T-helper 1 cell treated with Interleukin-12 subunit alpha and Interleukin-12 subunit beta and Interleukin-4 antibody, amounts not matched to agents 30 ng/mL and 1 ng/mL, for 36 hours (primary cell): ENCODE results near the gene RSPO4. TPM values are rescaled to one million over a fixed set of nuclear protein-coding genes. Genes with fewer than 3 reads are reported as not detected.

Experiments used
- intact Hi-C: fragments of 100-400 bp; cut with micrococcal nuclease; formaldehyde crosslinking; loops from one replicate; pipeline ENCODE4 v1.15.1; 2024
- total RNA-seq: library from RNA; stranded (reverse); gene quantifications from 2 replicates; pipeline ENCODE4 v1.2.3, GENCODE V29; 2022

Gene RSPO4
- total RNA-seq, 1 donor from 2014 or later = not detected

DNA sequence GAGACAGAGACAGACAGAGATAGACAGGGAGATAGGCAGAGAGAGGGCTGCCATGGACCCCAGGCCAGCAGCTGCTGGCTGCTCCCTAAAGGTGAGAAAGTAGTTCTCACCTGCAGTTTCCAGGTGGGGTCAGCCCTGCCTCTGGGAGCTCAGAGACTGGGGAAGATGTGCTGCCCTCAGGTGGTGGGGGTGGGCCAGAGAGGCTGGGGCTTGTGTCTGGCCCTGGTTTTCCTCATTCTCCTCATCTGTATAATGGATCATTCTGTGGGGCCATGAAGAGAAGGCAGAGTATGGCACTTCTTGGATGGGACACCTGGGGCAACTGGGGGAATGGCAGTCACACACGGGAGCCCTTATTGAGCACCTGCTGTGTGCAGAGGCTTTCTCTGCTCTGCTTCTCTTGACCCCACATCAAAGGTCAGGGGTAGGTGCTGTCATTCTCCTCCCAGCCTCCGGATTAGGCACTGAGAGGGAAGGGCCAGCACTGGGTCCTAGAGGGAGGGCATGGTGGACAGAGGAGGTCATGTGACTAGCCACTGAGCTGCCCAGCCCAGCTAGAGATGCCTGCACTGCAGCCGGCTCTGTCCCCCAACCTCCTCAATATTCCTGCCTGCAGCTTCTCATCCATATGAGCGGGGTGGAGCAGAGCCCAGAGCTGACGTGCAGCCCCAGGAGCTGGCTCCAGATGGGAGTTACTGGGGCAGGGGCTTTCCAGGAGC lies 90.1 kb downstream of the RSPO4 start:
- intact Hi-C loops = loop anchor here (1.0 kb wide), 1 partner anchor 93 kb away; no protein-coding TSS in a partner anchor

GRCh38 chr20:910870-911770 lies 91.0 kb downstream of the RSPO4 start:
- intact Hi-C loops = loop anchor here (1.0 kb wide), 1 partner anchor 92 kb away; no protein-coding TSS in a partner anchor

DNA sequence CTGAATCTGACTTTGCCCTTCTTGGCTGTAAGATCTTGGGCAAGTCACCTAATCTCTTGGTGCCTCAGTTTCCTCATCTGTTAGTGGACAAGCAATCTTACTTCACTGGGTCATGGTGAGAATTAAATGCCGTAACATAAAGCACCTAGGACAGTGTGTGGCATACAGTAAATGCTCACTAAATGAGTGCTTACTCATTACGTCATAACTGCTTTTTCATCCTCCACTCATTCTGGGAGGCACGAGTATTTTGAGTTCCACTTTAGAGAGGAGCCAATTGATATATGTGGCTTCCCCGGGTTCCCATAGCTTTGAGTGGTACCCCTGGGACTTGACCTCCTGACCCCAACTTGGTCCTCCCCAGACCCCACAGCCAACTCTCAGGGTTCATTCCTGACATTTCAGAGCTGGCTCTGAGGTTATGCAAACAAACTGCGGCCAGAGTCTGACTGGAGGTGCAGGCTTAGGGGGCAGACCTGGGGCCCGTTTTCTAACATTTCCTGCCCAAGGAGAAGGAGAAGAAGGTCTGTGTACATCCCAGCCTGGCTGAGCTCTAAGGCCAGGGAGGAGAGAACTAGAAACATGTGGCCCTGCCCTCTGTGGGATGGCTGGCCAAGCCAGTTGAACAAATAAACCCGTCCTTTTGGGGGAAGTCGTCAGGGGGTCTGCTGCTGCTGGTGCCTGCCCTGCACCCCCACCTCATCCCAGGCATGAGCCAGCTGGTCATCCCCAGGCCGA lies 91.8 kb downstream of the RSPO4 start:
- intact Hi-C loops = no loop called here

DNA sequence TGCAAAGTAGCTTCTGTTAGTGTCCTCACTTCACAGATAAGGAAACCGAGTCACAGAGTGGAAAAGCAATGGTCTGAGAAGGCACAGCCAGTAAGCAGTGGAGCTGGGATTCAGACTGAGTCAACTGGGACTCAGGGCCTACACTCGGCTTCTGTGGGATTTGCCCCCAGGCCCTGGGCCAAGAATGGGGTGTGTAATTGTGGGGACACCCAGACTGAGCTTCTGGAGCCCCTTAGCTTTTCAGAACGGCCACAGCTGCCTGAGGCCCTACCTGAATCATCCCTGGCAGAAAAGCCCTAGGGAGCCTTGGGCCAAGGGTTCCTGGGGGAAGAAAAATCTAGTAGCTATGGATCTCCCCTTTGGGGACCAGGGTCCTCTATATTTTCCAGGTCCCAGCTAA lies 92.5 kb downstream of the RSPO4 start:
- intact Hi-C loops = no loop called here

Other genes with a start within 250 kb of the RSPO4 start
- not detected in 2 replicates for gene SLC52A3, start 233.8 kb downstream of the RSPO4 start, total RNA-seq
- 27.4 and 28.3 TPM in 2 replicates for gene FAM110A, start 168.6 kb downstream of the RSPO4 start, total RNA-seq
- not detected in 2 replicates for gene ANGPT4, start 86.0 kb downstream of the RSPO4 start, total RNA-seq
- gene PSMF1, start 116.3 kb upstream of the RSPO4 start, total RNA-seq = 160 and 163 TPM in 2 replicates
- gene TMEM74B, start 182.7 kb upstream of the RSPO4 start, total RNA-seq = 0.25 TPM in 1 of 2 replicates, not detected in the other
- not detected in 2 replicates for gene C20orf202, start 201.1 kb upstream of the RSPO4 start, total RNA-seq
- not detected in 2 replicates for gene RAD21L1, start 223.7 kb upstream of the RSPO4 start, total RNA-seq